Measurements from ENCODE around the gene CSTPP1. TPM values are rescaled to one million over a fixed set of nuclear protein-coding genes. Genes with fewer than 3 reads are reported as not detected.

CSTPP1 gene
- total RNA-seq, 1 donor from 2014 or later: 29.9 TPM

- H3K27ac Mint-ChIP-seq: no peak overlapping the region
- DNase-seq (no peak), ATAC-seq (ENCODE audit: low read depth) (no peak)
- no peaks in the 10 kb centered on the region for H3K4me1 Mint-ChIP-seq
- CTCF ChIA-PET: no interaction called here
- H3K36me3 Mint-ChIP-seq (ENCODE audit: low read depth): peaks cover 5% of the 10 kb centered on the region
- TF ChIP-seq, protein P1, sequence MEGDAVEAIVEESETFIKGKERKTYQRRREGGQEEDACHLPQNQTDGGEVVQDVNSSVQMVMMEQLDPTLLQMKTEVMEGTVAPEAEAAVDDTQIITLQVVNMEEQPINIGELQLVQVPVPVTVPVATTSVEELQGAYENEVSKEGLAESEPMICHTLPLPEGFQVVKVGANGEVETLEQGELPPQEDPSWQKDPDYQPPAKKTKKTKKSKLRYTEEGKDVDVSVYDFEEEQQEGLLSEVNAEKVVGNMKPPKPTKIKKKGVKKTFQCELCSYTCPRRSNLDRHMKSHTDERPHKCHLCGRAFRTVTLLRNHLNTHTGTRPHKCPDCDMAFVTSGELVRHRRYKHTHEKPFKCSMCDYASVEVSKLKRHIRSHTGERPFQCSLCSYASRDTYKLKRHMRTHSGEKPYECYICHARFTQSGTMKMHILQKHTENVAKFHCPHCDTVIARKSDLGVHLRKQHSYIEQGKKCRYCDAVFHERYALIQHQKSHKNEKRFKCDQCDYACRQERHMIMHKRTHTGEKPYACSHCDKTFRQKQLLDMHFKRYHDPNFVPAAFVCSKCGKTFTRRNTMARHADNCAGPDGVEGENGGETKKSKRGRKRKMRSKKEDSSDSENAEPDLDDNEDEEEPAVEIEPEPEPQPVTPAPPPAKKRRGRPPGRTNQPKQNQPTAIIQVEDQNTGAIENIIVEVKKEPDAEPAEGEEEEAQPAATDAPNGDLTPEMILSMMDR (IDR thresholded peaks at IDR 0.05): no peak
- intact Hi-C loops (cut with micrococcal nuclease): no loop called here
- no peaks in the 10 kb centered on the region for H3K27me3 Mint-ChIP-seq
- H3K4me3 Mint-ChIP-seq: no peak overlapping the region
- H3K9me3 Mint-ChIP-seq: no peaks in the 10 kb centered on the region
- POLR2A ChIA-PET: no interaction called here
Observed at GRCh38 chr11:47144541-47144940, 208.0 kb downstream of the CSTPP1 start.

DNA sequence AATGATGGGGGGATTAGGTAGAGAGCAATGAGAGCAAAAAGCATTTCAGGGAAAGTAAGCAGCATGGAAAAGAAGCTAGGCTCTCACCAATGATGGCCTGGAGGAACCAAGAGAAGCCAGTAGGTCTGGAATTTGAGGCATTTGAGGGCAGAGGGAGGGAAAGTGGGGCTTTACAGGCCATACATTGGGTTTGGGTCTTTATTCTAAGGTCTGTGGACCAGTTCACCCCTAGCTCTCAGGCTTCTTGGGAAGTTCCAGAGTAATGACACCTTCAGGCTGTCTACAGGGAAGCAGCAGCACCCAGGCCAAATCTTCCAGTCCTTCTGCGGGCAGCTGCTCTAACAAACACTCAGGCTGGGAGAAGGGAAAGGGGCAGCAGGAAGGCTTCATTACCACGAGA, 210.7 kb downstream of the CSTPP1 start:
- intact Hi-C loops (cut with micrococcal nuclease): no loop called here
- TF ChIP-seq, protein P1 (IDR thresholded peaks at IDR 0.05): no peak
- no peak for DNase-seq
- peaks cover 5% of the 10 kb centered on the region for H3K36me3 Mint-ChIP-seq (ENCODE audit: low read depth)
- no peak for ATAC-seq (ENCODE audit: low read depth)
- CTCF ChIA-PET: no interaction called here
- no peak overlapping the region for H3K27ac Mint-ChIP-seq
- POLR2A ChIA-PET: no interaction called here
- H3K27me3 Mint-ChIP-seq: no peaks in the 10 kb centered on the region
- no peaks in the 10 kb centered on the region for H3K9me3 Mint-ChIP-seq
- H3K4me3 Mint-ChIP-seq: no peak overlapping the region
- H3K4me1 Mint-ChIP-seq: peaks cover 9% of the 10 kb centered on the region

DNA sequence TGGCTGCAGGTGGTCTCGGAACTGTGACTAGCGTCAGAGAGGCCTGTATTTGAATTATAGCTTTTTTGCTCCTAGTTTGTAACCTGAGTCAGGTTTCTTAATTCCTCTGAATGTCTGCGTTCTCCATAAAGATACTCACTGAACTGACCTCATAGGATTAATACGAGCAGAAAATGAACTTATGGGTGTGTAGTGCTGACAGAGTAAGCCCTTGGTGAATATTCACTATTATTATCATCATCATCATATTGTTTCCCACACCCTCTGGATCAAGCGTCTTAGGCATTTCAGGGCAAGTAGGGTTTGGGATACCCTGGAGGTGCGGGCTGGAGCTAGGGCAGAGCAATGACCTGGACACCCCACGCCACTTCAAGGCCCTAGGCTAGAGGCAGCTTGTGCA, 211.1 kb downstream of the CSTPP1 start:
- Mint-ChIP-seq H3K27me3 (no peaks in the 10 kb centered on the region), H3K27ac (no peak overlapping the region), H3K9me3 (no peaks in the 10 kb centered on the region), H3K36me3 (ENCODE audit: low read depth) (peaks cover 5% of the 10 kb centered on the region), H3K4me1 (peaks cover 13% of the 10 kb centered on the region), H3K4me3 (no peak overlapping the region)
- intact Hi-C loops (cut with micrococcal nuclease): no loop called here
- TF ChIP-seq, protein P1 (IDR thresholded peaks at IDR 0.05): no peak
- CTCF ChIA-PET: no interaction called here
- POLR2A ChIA-PET: no interaction called here
- ATAC-seq (ENCODE audit: low read depth) (no peak), DNase-seq (no peak)

DNA sequence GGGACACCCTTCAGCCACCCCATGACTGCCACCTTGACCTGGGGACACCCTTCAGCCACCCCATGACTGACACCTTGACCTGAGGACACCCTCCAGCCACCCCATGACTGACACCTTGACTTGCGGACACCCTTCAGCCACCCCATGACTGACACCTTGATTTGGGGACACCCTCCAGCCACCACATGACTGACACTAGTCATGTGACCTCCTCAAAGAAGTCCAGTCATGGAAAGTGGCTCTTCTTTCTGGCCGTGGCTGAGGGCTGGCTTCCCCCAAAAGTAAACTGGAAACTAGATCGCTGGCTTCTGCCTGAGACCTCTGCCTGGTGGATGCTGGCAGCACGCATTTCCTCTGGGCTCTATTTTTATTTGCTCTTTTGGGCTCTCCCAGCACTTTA, 211.7 kb downstream of the CSTPP1 start:
- Mint-ChIP-seq H3K4me3 (no peak overlapping the region), H3K36me3 (ENCODE audit: low read depth) (peaks cover 5% of the 10 kb centered on the region), H3K27me3 (no peaks in the 10 kb centered on the region), H3K9me3 (no peaks in the 10 kb centered on the region), H3K4me1 (peaks cover 19% of the 10 kb centered on the region), H3K27ac (no peak overlapping the region)
- TF ChIP-seq, protein P1 (IDR thresholded peaks at IDR 0.05): no peak
- ChIA-PET POLR2A (no interaction called here), CTCF (no interaction called here)
- DNase-seq (no peak), ATAC-seq (ENCODE audit: low read depth) (no peak)
- intact Hi-C loops (cut with micrococcal nuclease): no loop called here

GRCh38 chr11:47148903-47149531, 212.5 kb downstream of the CSTPP1 start:
- Mint-ChIP-seq H3K9me3 (no peaks in the 10 kb centered on the region), H3K4me3 (no peak overlapping the region), H3K4me1 (peaks cover 22% of the 10 kb centered on the region), H3K27ac (no peak overlapping the region), H3K36me3 (ENCODE audit: low read depth) (peaks cover 5% of the 10 kb centered on the region), H3K27me3 (no peaks in the 10 kb centered on the region)
- TF ChIP-seq, protein P1 (IDR thresholded peaks at IDR 0.05): no peak
- CTCF ChIA-PET: no interaction called here
- POLR2A ChIA-PET: no interaction called here
- DNase-seq (no peak), ATAC-seq (ENCODE audit: low read depth) (no peak)
- intact Hi-C loops (cut with micrococcal nuclease): no loop called here
